Measurements from ENCODE around the gene PCOLCE2.

DNA sequence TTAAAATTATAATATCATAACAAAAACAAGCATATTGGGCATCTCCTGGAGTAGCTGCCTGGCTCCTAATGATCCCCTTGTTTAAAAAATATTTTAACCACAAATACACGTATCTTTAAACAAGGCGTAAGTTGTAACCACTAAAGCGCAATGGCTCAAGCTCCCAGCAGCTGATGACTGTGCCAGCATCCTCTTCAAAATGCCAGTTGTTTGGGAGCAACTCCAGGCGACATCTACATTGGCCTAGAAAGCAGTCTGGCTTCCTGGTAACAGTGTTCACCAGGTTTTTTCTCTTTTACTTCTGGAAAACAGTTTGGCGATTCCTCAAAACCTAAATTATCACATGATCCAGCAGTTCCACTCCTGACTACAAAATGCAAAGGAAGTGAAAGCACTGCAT is 13.8 kb downstream of the PCOLCE2 start:
- TF ChIP-seq CTCF (IDR thresholded peaks at IDR 0.05) (no peak), POLR2AphosphoS5 (IDR thresholded peaks at IDR 0.05; ENCODE audit: insufficient read depth in 1 of 2, low read depth in 1 of 2) (no peak), POLR2A (IDR thresholded peaks at IDR 0.05) (no peak)
